DND-41 (cell line): ENCODE results near the gene FAM200C.

Source experiments
- ATAC-seq: fragments of 200-7000 bp; cut with Tn5 transposase; 3 replicates; pipeline ENCODE4 v1.9.1; 2021; ENCODE audit warnings: low read depth; ENCODE audit not compliant: insufficient read depth
- DNase-seq: peaks from one replicate; pipeline ENCODE4 v3.0.0-alpha.2; 2020
- H2AFZ ChIP-seq: 2 replicates; pipeline ENCODE4 v1.6.0; 2012; ENCODE audit warnings: low read depth, low read length
- H3K27ac ChIP-seq: 2 replicates; pipeline ENCODE4 v1.5.1; 2012; ENCODE audit warnings: low read length, inconsistent platforms
- H3K27me3 ChIP-seq: fragments of 200-600 bp; sonication (generic); 2 replicates; pipeline ENCODE4 v1.6.0; 2012; ENCODE audit warnings: low read length, mild to moderate bottlenecking, inconsistent platforms; ENCODE audit not compliant: insufficient read depth, poor library complexity
- H3K36me3 ChIP-seq: 2 replicates; pipeline ENCODE4 v1.5.1; 2012; ENCODE audit warnings: low read length, inconsistent platforms; ENCODE audit not compliant: insufficient read depth
- H3K4me1 ChIP-seq: 2 replicates; pipeline ENCODE4 v1.5.1; 2012; ENCODE audit warnings: mild to moderate bottlenecking, low read length; ENCODE audit not compliant: insufficient read depth
- H3K4me2 ChIP-seq: 2 replicates; pipeline ENCODE4 v1.6.0; 2012; ENCODE audit warnings: mild to moderate bottlenecking, moderate library complexity, low read length, inconsistent platforms; ENCODE audit not compliant: insufficient read depth
- H3K4me3 ChIP-seq, 2 experiments: fragments of 200-600 bp in 1 of 2; shearing (Covaris generic) in 1 of 2; 2 replicates each; pipeline ENCODE4 v1.5.1; 2012 to 2016; ENCODE audit warnings: inconsistent platforms in 2 of 2, low read length in 2 of 2, mild to moderate bottlenecking in 2 of 2, low read depth in 1 of 2, moderate library complexity in 1 of 2
- H3K79me2 ChIP-seq: 2 replicates; pipeline ENCODE4 v1.6.0; 2012; ENCODE audit warnings: low read length, inconsistent platforms; ENCODE audit not compliant: insufficient read depth
- H3K9ac ChIP-seq: 2 replicates; pipeline ENCODE4 v1.6.0; 2012; ENCODE audit warnings: low read depth, mild to moderate bottlenecking, inconsistent platforms, low read length, moderate library complexity
- H3K9me3 ChIP-seq: 2 replicates; pipeline ENCODE4 v1.5.1; 2012; ENCODE audit warnings: low read length, moderate library complexity, mild to moderate bottlenecking, inconsistent platforms; ENCODE audit not compliant: insufficient read depth, severe bottlenecking
- H4K20me1 ChIP-seq: 2 replicates; pipeline ENCODE4 v1.6.0; 2012; ENCODE audit warnings: low read length; ENCODE audit not compliant: insufficient read depth
- EZH2 ChIP-seq: IDR thresholded peaks from 3 replicates; pipeline ENCODE4 v1.6.1; 2012; ENCODE audit warnings: borderline replicate concordance, low read depth, mild to moderate bottlenecking, moderate library complexity, low read length, inconsistent platforms; ENCODE audit not compliant: severe bottlenecking
- TF ChIP-seq, protein P1 (sequence below): IDR thresholded peaks from 2 replicates; pipeline ENCODE4 v1.5.1; 2012; ENCODE audit warnings: borderline replicate concordance, low read length, moderate library complexity, mild to moderate bottlenecking; ENCODE audit not compliant: poor library complexity, severe bottlenecking; ENCODE audit errors: extremely low read depth

Gene FAM200C

DNA sequence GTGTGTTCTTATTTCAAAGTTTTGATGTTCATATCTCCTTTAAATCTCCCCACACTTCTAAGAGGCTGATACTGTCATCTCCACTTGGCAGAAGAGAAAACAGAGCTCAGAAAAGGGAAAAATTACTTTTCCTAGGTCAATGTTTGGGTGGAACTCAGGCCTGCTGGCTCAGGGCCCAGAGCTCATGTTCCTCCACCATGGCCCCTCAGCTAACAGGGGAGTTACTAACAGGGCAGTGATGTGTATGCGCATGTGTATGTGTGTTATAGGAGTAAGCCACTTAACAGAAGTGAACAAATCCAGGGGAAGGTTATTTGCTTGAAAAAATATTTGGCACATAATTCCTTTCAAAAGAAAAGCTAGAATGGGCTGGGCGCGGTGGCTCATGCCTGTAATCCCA, 32.0 kb downstream of the FAM200C start:
- Histone ChIP-seq H3K9ac (no peak overlapping the region), H3K79me2 (no peaks in the 10 kb centered on the region), H3K4me3 (no peak overlapping the region), H4K20me1 (no peaks in the 10 kb centered on the region), H3K4me2 (no peak overlapping the region), H3K36me3 (no peaks in the 10 kb centered on the region), H3K27ac (no peak overlapping the region), H3K4me1 (no peaks in the 10 kb centered on the region), H3K27me3 (no peaks in the 10 kb centered on the region), H3K9me3 (no peaks in the 10 kb centered on the region), H2AFZ (no peak overlapping the region)
- DNase-seq (no peak), ATAC-seq (no peak)
- TF ChIP-seq EZH2: no peak

DNA sequence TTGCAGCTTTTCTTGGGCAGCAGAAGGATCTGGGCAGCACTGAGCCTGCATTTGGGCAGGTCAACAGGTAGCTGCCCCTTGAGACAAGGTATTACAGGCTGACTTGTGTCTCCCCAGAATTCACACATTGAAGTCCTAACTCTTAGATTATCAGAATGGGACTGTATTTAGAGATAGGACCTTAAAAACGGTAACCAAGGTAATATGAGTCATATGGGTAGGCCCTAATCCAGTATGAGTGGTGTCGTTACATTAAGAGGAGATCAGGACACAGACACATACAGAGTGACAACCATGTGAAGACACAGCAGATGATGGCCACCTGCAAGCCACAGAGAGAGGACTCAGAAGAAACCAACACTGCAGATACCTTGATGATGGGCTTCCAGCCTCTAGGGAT, 32.6 kb downstream of the FAM200C start:
- Histone ChIP-seq H3K36me3 (no peaks in the 10 kb centered on the region), H3K27ac (no peak overlapping the region), H3K4me2 (no peak overlapping the region), H3K27me3 (no peaks in the 10 kb centered on the region), H3K79me2 (no peaks in the 10 kb centered on the region), H3K4me3 (no peak overlapping the region), H3K4me1 (no peaks in the 10 kb centered on the region), H4K20me1 (no peaks in the 10 kb centered on the region), H2AFZ (no peak overlapping the region), H3K9ac (no peak overlapping the region), H3K9me3 (no peaks in the 10 kb centered on the region)
- no peak for DNase-seq
- TF ChIP-seq EZH2: no peak
- TF ChIP-seq, protein P1, sequence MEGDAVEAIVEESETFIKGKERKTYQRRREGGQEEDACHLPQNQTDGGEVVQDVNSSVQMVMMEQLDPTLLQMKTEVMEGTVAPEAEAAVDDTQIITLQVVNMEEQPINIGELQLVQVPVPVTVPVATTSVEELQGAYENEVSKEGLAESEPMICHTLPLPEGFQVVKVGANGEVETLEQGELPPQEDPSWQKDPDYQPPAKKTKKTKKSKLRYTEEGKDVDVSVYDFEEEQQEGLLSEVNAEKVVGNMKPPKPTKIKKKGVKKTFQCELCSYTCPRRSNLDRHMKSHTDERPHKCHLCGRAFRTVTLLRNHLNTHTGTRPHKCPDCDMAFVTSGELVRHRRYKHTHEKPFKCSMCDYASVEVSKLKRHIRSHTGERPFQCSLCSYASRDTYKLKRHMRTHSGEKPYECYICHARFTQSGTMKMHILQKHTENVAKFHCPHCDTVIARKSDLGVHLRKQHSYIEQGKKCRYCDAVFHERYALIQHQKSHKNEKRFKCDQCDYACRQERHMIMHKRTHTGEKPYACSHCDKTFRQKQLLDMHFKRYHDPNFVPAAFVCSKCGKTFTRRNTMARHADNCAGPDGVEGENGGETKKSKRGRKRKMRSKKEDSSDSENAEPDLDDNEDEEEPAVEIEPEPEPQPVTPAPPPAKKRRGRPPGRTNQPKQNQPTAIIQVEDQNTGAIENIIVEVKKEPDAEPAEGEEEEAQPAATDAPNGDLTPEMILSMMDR: no peak
- no peak for ATAC-seq

DNA sequence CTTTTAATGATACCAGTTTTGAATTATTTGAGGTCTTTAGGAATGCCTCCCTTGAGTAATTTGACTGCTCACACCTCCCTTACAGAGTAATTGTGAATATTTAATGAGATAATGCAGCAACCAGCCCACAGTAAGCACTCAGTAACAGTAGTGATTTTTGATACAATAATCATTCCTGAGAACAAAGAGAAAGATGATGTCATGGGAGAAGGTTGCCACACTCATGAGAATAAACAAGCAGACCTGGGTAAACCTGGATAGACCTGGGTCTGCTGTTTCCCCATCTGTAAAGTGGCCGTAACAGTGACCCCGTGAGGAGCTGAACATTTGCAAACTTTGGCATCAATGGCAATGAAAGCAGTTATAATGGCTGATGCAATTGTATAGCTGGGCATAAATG, 33.6 kb downstream of the FAM200C start:
- TF ChIP-seq, protein P1: no peak
- TF ChIP-seq EZH2: no peak
- no peaks in the 10 kb centered on the region for H3K27me3 ChIP-seq
- H3K36me3 ChIP-seq: no peaks in the 10 kb centered on the region
- H3K4me2 ChIP-seq: no peak overlapping the region
- H3K9ac ChIP-seq: no peak overlapping the region
- H3K27ac ChIP-seq: no peak overlapping the region
- no peak overlapping the region for H3K4me3 ChIP-seq
- no peaks in the 10 kb centered on the region for H3K79me2 ChIP-seq
- no peaks in the 10 kb centered on the region for H3K4me1 ChIP-seq
- ATAC-seq: no peak
- H2AFZ ChIP-seq: no peak overlapping the region
- H3K9me3 ChIP-seq: no peaks in the 10 kb centered on the region
- no peaks in the 10 kb centered on the region for H4K20me1 ChIP-seq
- DNase-seq: no peak

DNA sequence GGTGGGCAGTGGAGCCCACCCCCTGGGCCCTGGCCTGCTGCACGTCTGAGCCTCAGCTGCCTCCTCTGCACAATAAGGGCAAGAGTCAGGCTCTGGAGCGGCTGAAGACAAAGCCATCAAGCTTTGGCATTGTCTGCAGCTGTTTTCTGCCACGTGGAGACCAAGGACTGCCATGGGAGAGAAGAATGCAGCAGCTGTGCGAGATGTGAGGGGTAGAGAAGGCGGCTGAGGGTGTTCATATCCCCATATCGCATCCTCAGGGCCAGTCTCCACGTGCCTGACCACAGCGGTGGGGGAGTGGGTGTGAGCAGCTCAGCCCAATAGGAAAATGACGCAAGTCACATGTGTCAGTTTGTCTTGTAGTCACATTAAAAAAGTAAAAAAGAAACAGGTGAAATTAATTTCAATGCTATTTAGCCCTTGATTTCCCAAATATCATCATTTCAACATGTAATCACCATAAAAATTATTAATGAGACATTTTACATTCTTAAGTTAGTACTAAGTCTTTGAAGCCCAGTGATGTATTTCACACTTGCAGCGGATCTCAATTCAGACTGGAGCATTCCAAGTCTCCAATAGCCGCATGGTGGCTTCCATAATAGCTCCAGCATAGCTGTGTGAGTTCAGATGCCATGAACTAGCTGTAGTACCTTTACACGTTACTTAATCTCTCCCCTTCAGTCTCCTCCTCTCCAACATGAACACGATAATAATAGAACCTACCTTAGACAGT, 36.0 kb downstream of the FAM200C start:
- Histone ChIP-seq H3K4me3 (no peak overlapping the region), H3K4me2 (no peak overlapping the region), H3K4me1 (no peaks in the 10 kb centered on the region), H3K79me2 (no peaks in the 10 kb centered on the region), H3K36me3 (no peaks in the 10 kb centered on the region), H4K20me1 (no peaks in the 10 kb centered on the region), H3K27ac (no peak overlapping the region), H3K9ac (no peak overlapping the region), H3K27me3 (no peaks in the 10 kb centered on the region), H2AFZ (peak overlapping the region; percentile 17; the same call in 1 of the 2 replicates), H3K9me3 (no peaks in the 10 kb centered on the region)
- TF ChIP-seq, protein P1: no peak
- no peak for TF ChIP-seq EZH2
- DNase-seq (no peak), ATAC-seq (no peak)
